ENCODE results near the gene ARHGAP12.

Gene ARHGAP12

GRCh38 chr10:31873724-31874123 is 54.9 kb downstream of the ARHGAP12 start:
- TF ChIP-seq ZNF404 (tag by site-specific recombination; IDR thresholded peaks at IDR 0.05) = no peak
- TF ChIP-seq GLIS1 (tag by site-specific recombination; IDR thresholded peaks at IDR 0.05) = no peak
- TF ChIP-seq SETDB1 (IDR thresholded peaks at IDR 0.05; ENCODE audit: insufficient read length, low read length) = no peak
- TF ChIP-seq ZNF521 (tag by site-specific recombination; IDR thresholded peaks at IDR 0.05) = no peak
- no peak for TF ChIP-seq ZIC2 (tag by site-specific recombination; IDR thresholded peaks at IDR 0.05)
- TF ChIP-seq ZNF202 (tag by site-specific recombination; IDR thresholded peaks at IDR 0.05; ENCODE audit: borderline replicate concordance) = no peak
- no peak for TF ChIP-seq IKZF3 (tag by site-specific recombination; IDR thresholded peaks at IDR 0.05)
- no peak for TF ChIP-seq ZNF785 (tag by site-specific recombination; IDR thresholded peaks at IDR 0.05)
- TF ChIP-seq ZFHX2 (tag by site-specific recombination; conservative IDR thresholded peaks at IDR 0.05) = no peak
- TF ChIP-seq ZNF335 (tag by site-specific recombination; conservative IDR thresholded peaks at IDR 0.05) = no peak
- TF ChIP-seq TCF7L2 (IDR thresholded peaks at IDR 0.05; ENCODE audit: borderline replicate concordance, low read depth, low read length) = no peak
- TF ChIP-seq, protein P1, sequence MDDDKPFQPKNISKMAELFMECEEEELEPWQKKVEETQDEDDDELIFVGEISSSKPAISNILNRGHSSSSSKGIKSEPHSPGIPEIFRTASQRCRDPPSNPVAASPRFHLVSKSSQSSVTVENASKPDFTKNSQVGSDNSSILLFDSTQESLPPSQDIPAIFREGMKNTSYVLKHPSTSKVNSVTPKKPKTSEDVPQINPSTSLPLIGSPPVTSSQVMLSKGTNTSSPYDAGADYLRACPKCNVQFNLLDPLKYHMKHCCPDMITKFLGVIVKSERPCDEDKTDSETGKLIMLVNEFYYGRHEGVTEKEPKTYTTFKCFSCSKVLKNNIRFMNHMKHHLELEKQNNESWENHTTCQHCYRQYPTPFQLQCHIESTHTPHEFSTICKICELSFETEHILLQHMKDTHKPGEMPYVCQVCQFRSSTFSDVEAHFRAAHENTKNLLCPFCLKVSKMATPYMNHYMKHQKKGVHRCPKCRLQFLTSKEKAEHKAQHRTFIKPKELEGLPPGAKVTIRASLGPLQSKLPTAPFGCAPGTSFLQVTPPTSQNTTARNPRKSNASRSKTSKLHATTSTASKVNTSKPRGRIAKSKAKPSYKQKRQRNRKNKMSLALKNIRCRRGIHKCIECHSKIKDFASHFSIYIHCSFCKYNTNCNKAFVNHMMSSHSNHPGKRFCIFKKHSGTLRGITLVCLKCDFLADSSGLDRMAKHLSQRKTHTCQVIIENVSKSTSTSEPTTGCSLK (tag by site-specific recombination; IDR thresholded peaks at IDR 0.05) = no peak
- TF ChIP-seq, protein P2, sequence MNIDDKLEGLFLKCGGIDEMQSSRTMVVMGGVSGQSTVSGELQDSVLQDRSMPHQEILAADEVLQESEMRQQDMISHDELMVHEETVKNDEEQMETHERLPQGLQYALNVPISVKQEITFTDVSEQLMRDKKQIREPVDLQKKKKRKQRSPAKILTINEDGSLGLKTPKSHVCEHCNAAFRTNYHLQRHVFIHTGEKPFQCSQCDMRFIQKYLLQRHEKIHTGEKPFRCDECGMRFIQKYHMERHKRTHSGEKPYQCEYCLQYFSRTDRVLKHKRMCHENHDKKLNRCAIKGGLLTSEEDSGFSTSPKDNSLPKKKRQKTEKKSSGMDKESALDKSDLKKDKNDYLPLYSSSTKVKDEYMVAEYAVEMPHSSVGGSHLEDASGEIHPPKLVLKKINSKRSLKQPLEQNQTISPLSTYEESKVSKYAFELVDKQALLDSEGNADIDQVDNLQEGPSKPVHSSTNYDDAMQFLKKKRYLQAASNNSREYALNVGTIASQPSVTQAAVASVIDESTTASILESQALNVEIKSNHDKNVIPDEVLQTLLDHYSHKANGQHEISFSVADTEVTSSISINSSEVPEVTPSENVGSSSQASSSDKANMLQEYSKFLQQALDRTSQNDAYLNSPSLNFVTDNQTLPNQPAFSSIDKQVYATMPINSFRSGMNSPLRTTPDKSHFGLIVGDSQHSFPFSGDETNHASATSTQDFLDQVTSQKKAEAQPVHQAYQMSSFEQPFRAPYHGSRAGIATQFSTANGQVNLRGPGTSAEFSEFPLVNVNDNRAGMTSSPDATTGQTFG (tag by site-specific recombination; IDR thresholded peaks at IDR 0.05; ENCODE audit: borderline replicate concordance) = no peak
- no peak for TF ChIP-seq ZNF341 (tag by site-specific recombination; IDR thresholded peaks at IDR 0.05; ENCODE audit: low read depth)
- TF ChIP-seq, protein P3, sequence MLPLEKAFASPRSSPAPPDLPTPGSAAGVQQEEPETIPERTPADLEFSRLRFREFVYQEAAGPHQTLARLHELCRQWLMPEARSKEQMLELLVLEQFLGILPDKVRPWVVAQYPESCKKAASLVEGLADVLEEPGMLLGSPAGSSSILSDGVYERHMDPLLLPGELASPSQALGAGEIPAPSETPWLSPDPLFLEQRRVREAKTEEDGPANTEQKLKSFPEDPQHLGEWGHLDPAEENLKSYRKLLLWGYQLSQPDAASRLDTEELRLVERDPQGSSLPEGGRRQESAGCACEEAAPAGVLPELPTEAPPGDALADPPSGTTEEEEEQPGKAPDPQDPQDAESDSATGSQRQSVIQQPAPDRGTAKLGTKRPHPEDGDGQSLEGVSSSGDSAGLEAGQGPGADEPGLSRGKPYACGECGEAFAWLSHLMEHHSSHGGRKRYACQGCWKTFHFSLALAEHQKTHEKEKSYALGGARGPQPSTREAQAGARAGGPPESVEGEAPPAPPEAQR (tag by site-specific recombination; IDR thresholded peaks at IDR 0.05) = no peak
- no peak for TF ChIP-seq ZNF621 (tag by site-specific recombination; IDR thresholded peaks at IDR 0.05)
- H3K36me3 ChIP-seq (ENCODE audit: control insufficient read depth in 2 of 2, insufficient read depth in 1 of 2, low read length in 2 of 2) = no peaks in the 10 kb centered on the region
- POLR2A ChIA-PET = no interaction called here
- no peaks in the 10 kb centered on the region for H3K9me3 ChIP-seq (ENCODE audit: control insufficient read depth, insufficient read depth, low read depth, low read length)
- H3K4me1 ChIP-seq (ENCODE audit: control insufficient read depth, insufficient read depth, low read length) = 0 out of 2 replicates have a peak, but pooled peaks cover 4% of the 10 kb centered on the region
- H3K4me3 ChIP-seq (ENCODE audit: low read depth, low read length) = no peak overlapping the region
- no peak overlapping the region for H3K27ac ChIP-seq (ENCODE audit: extremely low read depth, low read depth, low read length)
- CTCF ChIA-PET = no interaction called here

DNA sequence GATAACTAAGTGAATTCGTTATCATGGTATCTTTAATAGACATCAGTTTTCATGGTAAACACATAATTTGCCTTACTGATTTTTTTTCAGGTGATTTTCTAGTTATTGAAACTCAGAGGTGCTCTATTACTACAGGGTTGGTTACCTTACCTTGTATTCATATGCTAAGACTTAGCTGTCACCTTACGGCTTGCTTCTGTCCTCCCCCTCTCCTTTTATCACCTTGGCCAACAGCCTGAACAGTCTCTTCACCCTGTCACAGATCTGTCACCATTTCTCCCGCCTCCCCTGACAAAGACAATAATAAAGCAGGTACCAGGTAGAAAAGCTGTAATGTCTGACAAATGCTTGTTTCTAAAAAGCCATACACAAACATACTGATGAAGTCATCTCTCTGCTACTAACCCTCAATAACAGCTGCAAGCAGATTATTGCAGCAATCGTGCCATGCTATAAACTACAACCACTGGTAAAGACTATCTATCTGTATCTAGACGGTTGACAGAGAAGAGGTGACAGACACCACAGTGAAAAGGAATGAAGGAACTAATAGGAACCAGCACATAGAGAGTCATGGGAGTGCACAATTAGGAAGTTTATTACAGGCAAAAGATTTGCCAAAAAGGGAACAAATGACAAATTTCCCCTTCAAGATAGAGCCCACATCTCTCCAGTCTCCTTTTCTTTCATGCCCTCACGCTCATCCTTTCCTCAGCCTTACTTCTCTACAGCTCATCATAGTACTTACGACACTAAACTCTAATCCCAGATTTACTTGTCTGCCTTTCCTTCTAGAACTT is 57.2 kb downstream of the ARHGAP12 start:
- no peak overlapping the region for H3K4me3 ChIP-seq (ENCODE audit: low read depth, low read length)
- ChIA-PET CTCF (interaction anchor here (0.5 to 1.6 kb wide), 5 partner anchors 10 to 530 kb away, joined by 3 to 5 read pairs (median 4); no protein-coding TSS in a partner anchor), POLR2A (no interaction called here)
- H3K27ac ChIP-seq (ENCODE audit: extremely low read depth, low read depth, low read length) = no peak overlapping the region
- H3K9me3 ChIP-seq (ENCODE audit: control insufficient read depth, insufficient read depth, low read depth, low read length) = no peaks in the 10 kb centered on the region
- H3K36me3 ChIP-seq (ENCODE audit: control insufficient read depth in 2 of 2, insufficient read depth in 1 of 2, low read length in 2 of 2) = no peaks in the 10 kb centered on the region
- TF ChIP-seq ATF2 (tag by site-specific recombination; IDR thresholded peaks at IDR 0.05; ENCODE audit: low read depth) (peak; percentile 64; the same call in 1 of the 2 replicates), ZNF174 (tag by site-specific recombination; IDR thresholded peaks at IDR 0.05) (no peak)
- H3K4me1 ChIP-seq (ENCODE audit: control insufficient read depth, insufficient read depth, low read length) = 0 out of 2 replicates have a peak, but pooled peaks cover under 1% of the 10 kb centered on the region
